Karpas-422 (cell line): Measurements from ENCODE around the gene FOXO1. TPM values are rescaled to one million over a fixed set of nuclear protein-coding genes. Genes with fewer than 3 reads are reported as not detected.

Source experiments
- DNase-seq: peaks from one replicate; pipeline ENCODE4 v3.0.0-alpha.2; 2015
- H2AFZ ChIP-seq: fragments of 200-600 bp; sonication (generic); 2 replicates; pipeline ENCODE4 v1.6.1; 2014; ENCODE audit warnings: antibody characterized with exemption, low read length, mixed read lengths
- H3K27ac ChIP-seq: fragments of 200-600 bp; sonication (generic); 2 replicates; pipeline ENCODE4 v1.5.1; 2014; ENCODE audit warnings: mild to moderate bottlenecking, low read length, moderate library complexity
- H3K27me3 ChIP-seq: fragments of 200-600 bp; sonication (generic); 2 replicates; pipeline ENCODE4 v1.6.1; 2014; ENCODE audit warnings: low read length, mixed read lengths
- H3K36me3 ChIP-seq: fragments of 200-600 bp; sonication (generic); 2 replicates; pipeline ENCODE4 v1.6.1; 2014; ENCODE audit warnings: low read length, mixed read lengths; ENCODE audit not compliant: insufficient read depth
- H3K4me1 ChIP-seq: fragments of 200-600 bp; sonication (generic); 2 replicates; pipeline ENCODE4 v1.6.1; 2014; ENCODE audit warnings: mild to moderate bottlenecking, low read length, mixed read lengths
- H3K4me2 ChIP-seq: fragments of 200-600 bp; sonication (generic); 2 replicates; pipeline ENCODE4 v1.6.1; 2014; ENCODE audit warnings: low read length, low read depth, mild to moderate bottlenecking; ENCODE audit not compliant: poor library complexity, severe bottlenecking
- H3K4me3 ChIP-seq: fragments of 200-600 bp; sonication (generic); 2 replicates; pipeline ENCODE4 v1.5.1; 2014; ENCODE audit warnings: mild to moderate bottlenecking, antibody characterized with exemption, low read length, mixed read lengths
- H3K79me2 ChIP-seq: fragments of 200-600 bp; sonication (generic); 2 replicates; pipeline ENCODE4 v1.6.1; 2014; ENCODE audit warnings: mild to moderate bottlenecking, low read length, mixed read lengths
- H3K9ac ChIP-seq: fragments of 200-600 bp; sonication (generic); 2 replicates; pipeline ENCODE4 v1.6.0; 2014; ENCODE audit warnings: low read length
- H3K9me2 ChIP-seq: fragments of 200-600 bp; sonication (generic), shearing (Covaris generic); replicated peaks from 2 replicates; pipeline ENCODE4 v1.6.0; 2014; ENCODE audit warnings: mild to moderate bottlenecking, low read length, moderate library complexity; ENCODE audit not compliant: insufficient read depth
- H3K9me3 ChIP-seq: fragments of 300-700, 200-600 bp; sonication (generic); 2 replicates; pipeline ENCODE4 v1.6.1; 2014; ENCODE audit warnings: low read length, mixed read lengths
- H4K20me1 ChIP-seq: fragments of 200-600 bp; sonication (generic); 2 replicates; pipeline ENCODE4 v1.6.1; 2014; ENCODE audit warnings: mild to moderate bottlenecking, antibody characterized with exemption, low read length, low read depth; ENCODE audit not compliant: insufficient read depth
- total RNA-seq: library from RNA; depleted of rRNA; stranded (reverse); fragments of >200 nt; shearing (Covaris generic); gene quantifications from 2 replicates; pipeline ENCODE4 v1.2.3, GENCODE V29; 2014; ENCODE audit warnings: low replicate concordance; rRNA removed

Gene FOXO1
- total RNA-seq, 1 experiment from 2014 or later, result 51.6 TPM

DNA sequence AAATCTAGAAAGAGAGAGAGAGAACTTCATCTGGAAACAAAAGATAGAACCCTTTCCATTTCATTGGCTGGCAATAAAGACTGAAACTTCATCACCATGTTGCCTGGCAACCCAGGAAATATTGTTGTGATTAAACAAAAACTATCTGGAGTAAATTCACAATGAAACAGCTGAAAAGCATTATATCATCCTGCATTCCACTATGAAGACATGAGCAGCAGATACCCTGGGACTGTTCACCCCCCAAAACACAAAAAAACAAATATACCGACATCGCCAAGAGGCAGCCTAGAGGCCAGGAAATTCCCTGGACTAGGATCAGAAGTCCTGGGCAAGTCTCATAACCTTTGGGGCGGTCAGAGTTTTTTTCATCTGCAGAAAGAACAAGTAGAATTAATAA is 158.3 kb downstream of the FOXO1 start:
- no peak overlapping the region for H2AFZ ChIP-seq
- H3K27ac ChIP-seq, result no peak overlapping the region
- H3K4me2 ChIP-seq, result no peak overlapping the region
- no peak overlapping the region for H3K4me3 ChIP-seq
- H3K36me3 ChIP-seq, result no peaks in the 10 kb centered on the region
- no peaks in the 10 kb centered on the region for H4K20me1 ChIP-seq
- no peaks in the 10 kb centered on the region for H3K9me2 ChIP-seq
- H3K9me3 ChIP-seq, result no peaks in the 10 kb centered on the region
- no peak overlapping the region for H3K9ac ChIP-seq
- no peaks in the 10 kb centered on the region for H3K4me1 ChIP-seq
- DNase-seq, result no peak
- no peaks in the 10 kb centered on the region for H3K79me2 ChIP-seq
- no peaks in the 10 kb centered on the region for H3K27me3 ChIP-seq

- Histone ChIP-seq H3K27ac (no peak overlapping the region), H3K4me3 (no peak overlapping the region), H3K9me2 (no peaks in the 10 kb centered on the region), H3K79me2 (no peaks in the 10 kb centered on the region), H3K4me1 (no peaks in the 10 kb centered on the region), H3K27me3 (no peaks in the 10 kb centered on the region), H4K20me1 (no peaks in the 10 kb centered on the region), H2AFZ (no peak overlapping the region), H3K4me2 (no peak overlapping the region), H3K36me3 (no peaks in the 10 kb centered on the region), H3K9ac (no peak overlapping the region), H3K9me3 (no peaks in the 10 kb centered on the region)
- no peak for DNase-seq
Observed at GRCh38 chr13:40506592-40507446, 159.6 kb downstream of the FOXO1 start.

Other genes starting within 250 kb of the FOXO1 start
- gene MRPS31, start 104.5 kb upstream of the FOXO1 start, total RNA-seq, result 42.4 and 52.6 TPM in 2 replicates
- 25.3 and 44.5 TPM in 2 replicates for gene SLC25A15, start 123.0 kb upstream of the FOXO1 start, total RNA-seq